SU-DHL-6 (cell line): ENCODE results near the gene MKS1.

Experiments
- H2AFZ ChIP-seq: fragments of 200-600 bp; sonication (generic); 2 replicates; pipeline ENCODE4 v1.6.1; 2014; ENCODE audit warnings: low read depth, mild to moderate bottlenecking, moderate library complexity, mixed read lengths, antibody characterized with exemption, low read length; ENCODE audit not compliant: severe bottlenecking
- H3F3A ChIP-seq: fragments of 200-600 bp; shearing (Covaris generic); 2 replicates; pipeline ENCODE4 v1.6.0; 2016; ENCODE audit warnings: antibody characterized with exemption, mild to moderate bottlenecking; ENCODE audit not compliant: insufficient read depth
- H3K27ac ChIP-seq: fragments of 200-600 bp; sonication (generic); 2 replicates; pipeline ENCODE4 v1.5.1; 2016; ENCODE audit warnings: low read depth, mild to moderate bottlenecking, low read length, moderate library complexity, mixed read lengths
- H3K27me3 ChIP-seq: fragments of 200-600 bp; sonication (generic), shearing (Covaris generic); 2 replicates; pipeline ENCODE4 v1.6.0; 2014; ENCODE audit warnings: mild to moderate bottlenecking, low read length
- H3K36me3 ChIP-seq: fragments of 200-600 bp; sonication (generic); 2 replicates; pipeline ENCODE4 v1.6.1; 2014; ENCODE audit warnings: mild to moderate bottlenecking, low read length, mixed read lengths
- H3K4me2 ChIP-seq: fragments of 300-600, 200-600 bp; shearing (Covaris generic), sonication (generic); 2 replicates; pipeline ENCODE4 v1.6.0; 2014; ENCODE audit warnings: low read length, low read depth, mild to moderate bottlenecking; ENCODE audit not compliant: poor library complexity, severe bottlenecking
- H3K4me3 ChIP-seq: fragments of 200-600 bp; sonication (generic); 2 replicates; pipeline ENCODE4 v1.5.1; 2014; ENCODE audit warnings: antibody characterized with exemption, low read length, mild to moderate bottlenecking, mixed read lengths; ENCODE audit not compliant: insufficient read depth, poor library complexity, severe bottlenecking
- H3K79me2 ChIP-seq: fragments of 200-600 bp; sonication (generic); 2 replicates; pipeline ENCODE4 v1.6.1; 2014; ENCODE audit warnings: mild to moderate bottlenecking, low read length, moderate library complexity; ENCODE audit not compliant: insufficient read depth
- H3K9ac ChIP-seq: fragments of 200-600 bp; sonication (generic); 2 replicates; pipeline ENCODE4 v1.7.0; 2014; ENCODE audit warnings: mild to moderate bottlenecking, low read length
- H3K9me2 ChIP-seq: fragments of 200-600 bp; sonication (generic); replicated peaks from 2 replicates; pipeline ENCODE4 v1.6.1; 2014; ENCODE audit warnings: low read length; ENCODE audit not compliant: insufficient read depth
- H3K9me3 ChIP-seq: fragments of 200-600 bp; sonication (generic); 2 replicates; pipeline ENCODE4 v1.6.1; 2014; ENCODE audit warnings: low read length, mixed read lengths; ENCODE audit not compliant: insufficient read depth
- H4K20me1 ChIP-seq: fragments of 200-600 bp; sonication (generic); 2 replicates; pipeline ENCODE4 v1.6.1; 2014; ENCODE audit warnings: low read depth, mild to moderate bottlenecking, antibody characterized with exemption, low read length, moderate library complexity, mixed read lengths
- EZH2phosphoT487 ChIP-seq: fragments of 200-600 bp; sonication (generic), shearing (Covaris generic); conservative IDR thresholded peaks from 2 replicates; pipeline ENCODE4 v1.6.1; 2018; ENCODE audit warnings: mild to moderate bottlenecking, antibody characterized with exemption, low read length, moderate library complexity, mixed read lengths
- TF ChIP-seq, protein P1 (sequence below): fragments of 200-600 bp; sonication (generic); IDR thresholded peaks from one replicate; pipeline ENCODE4 v1.5.1; 2017; ENCODE audit warnings: antibody characterized with exemption, mild to moderate bottlenecking, low read length, moderate library complexity; ENCODE audit not compliant: insufficient read depth, poor library complexity, severe bottlenecking

MKS1 gene

DNA sequence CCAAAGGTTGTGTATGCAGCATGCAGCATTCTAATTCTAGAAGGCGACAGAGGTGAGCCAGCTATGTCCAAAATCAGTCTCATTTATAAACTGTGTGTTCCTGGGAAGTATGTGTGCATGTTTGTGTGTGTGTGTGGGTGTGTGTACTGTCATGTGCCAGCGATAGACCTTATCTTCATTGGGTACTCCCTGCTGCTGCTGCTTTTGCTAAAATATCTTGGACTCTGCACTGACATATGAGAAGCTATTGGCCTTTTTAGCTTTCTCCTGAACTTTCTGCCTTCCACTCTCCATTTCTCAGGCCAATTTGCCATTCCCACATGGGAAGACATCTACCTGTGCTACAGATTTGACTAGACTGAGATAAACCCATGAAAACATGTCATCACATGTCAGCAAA, 17.3 kb upstream of the MKS1 start:
- Histone ChIP-seq H3F3A (no peaks in the 10 kb centered on the region), H3K27me3 (no peaks in the 10 kb centered on the region), H4K20me1 (no peaks in the 10 kb centered on the region), H3K9me2 (no peaks in the 10 kb centered on the region), H3K27ac (no peak overlapping the region), H3K9ac (no peak overlapping the region), H3K9me3 (no peaks in the 10 kb centered on the region), H3K79me2 (no peaks in the 10 kb centered on the region), H3K4me2 (no peak overlapping the region), H2AFZ (no peak overlapping the region), H3K4me3 (no peak overlapping the region), H3K36me3 (no peaks in the 10 kb centered on the region)
- no peak for TF ChIP-seq EZH2phosphoT487
- TF ChIP-seq, protein P1, sequence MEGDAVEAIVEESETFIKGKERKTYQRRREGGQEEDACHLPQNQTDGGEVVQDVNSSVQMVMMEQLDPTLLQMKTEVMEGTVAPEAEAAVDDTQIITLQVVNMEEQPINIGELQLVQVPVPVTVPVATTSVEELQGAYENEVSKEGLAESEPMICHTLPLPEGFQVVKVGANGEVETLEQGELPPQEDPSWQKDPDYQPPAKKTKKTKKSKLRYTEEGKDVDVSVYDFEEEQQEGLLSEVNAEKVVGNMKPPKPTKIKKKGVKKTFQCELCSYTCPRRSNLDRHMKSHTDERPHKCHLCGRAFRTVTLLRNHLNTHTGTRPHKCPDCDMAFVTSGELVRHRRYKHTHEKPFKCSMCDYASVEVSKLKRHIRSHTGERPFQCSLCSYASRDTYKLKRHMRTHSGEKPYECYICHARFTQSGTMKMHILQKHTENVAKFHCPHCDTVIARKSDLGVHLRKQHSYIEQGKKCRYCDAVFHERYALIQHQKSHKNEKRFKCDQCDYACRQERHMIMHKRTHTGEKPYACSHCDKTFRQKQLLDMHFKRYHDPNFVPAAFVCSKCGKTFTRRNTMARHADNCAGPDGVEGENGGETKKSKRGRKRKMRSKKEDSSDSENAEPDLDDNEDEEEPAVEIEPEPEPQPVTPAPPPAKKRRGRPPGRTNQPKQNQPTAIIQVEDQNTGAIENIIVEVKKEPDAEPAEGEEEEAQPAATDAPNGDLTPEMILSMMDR: no peak

DNA sequence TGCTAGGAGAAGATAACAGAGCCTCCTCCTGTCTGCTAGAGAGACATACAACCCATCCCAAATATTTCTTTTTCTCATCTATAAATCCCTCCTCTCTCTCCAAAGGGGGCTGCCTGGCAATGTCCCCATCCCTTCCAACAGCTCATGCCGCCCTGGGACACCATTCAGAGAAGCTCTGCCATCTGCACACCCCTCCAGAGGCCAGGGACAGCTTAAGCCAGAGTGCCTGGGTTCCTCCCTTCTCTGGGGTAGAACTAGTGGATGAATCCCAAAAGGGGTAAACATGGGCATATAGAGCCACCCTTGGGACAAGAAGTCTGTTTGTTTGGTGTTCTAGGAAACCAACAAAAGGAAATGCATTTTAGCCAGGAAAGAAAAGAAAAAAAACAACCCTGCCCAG, 16.8 kb upstream of the MKS1 start:
- H3K36me3 ChIP-seq: no peaks in the 10 kb centered on the region
- H3F3A ChIP-seq: no peaks in the 10 kb centered on the region
- H3K9me3 ChIP-seq: no peaks in the 10 kb centered on the region
- no peaks in the 10 kb centered on the region for H3K27me3 ChIP-seq
- no peak overlapping the region for H2AFZ ChIP-seq
- H3K9me2 ChIP-seq: no peaks in the 10 kb centered on the region
- no peak for TF ChIP-seq EZH2phosphoT487
- TF ChIP-seq, protein P1: no peak
- no peak overlapping the region for H3K4me2 ChIP-seq
- H3K9ac ChIP-seq: no peak overlapping the region
- H3K27ac ChIP-seq: no peak overlapping the region
- H3K4me3 ChIP-seq: no peak overlapping the region
- H3K79me2 ChIP-seq: no peaks in the 10 kb centered on the region
- H4K20me1 ChIP-seq: no peaks in the 10 kb centered on the region

DNA sequence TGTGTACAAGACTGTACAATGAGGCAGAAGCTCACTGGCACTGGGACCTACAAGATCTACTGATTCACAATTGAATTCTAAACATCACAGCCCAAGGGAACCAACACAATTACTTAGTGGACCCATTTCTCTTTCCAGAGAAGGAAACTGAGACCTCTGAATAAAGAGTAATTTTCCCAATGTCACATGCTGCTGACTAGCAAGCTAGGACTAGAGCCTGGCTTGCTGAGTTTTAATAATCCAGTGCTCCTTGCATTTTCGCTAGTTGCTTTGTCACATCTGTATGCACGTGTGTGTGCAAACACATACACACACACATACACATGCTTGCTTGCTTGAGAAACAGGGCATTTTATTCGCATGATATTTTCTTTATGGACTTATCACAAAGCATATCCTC, 15.5 kb upstream of the MKS1 start:
- Histone ChIP-seq H4K20me1 (no peaks in the 10 kb centered on the region), H3F3A (no peaks in the 10 kb centered on the region), H3K9ac (no peak overlapping the region), H2AFZ (no peak overlapping the region), H3K36me3 (no peaks in the 10 kb centered on the region), H3K27me3 (no peaks in the 10 kb centered on the region), H3K4me2 (no peak overlapping the region), H3K9me2 (no peaks in the 10 kb centered on the region), H3K9me3 (no peaks in the 10 kb centered on the region), H3K4me3 (no peak overlapping the region), H3K27ac (no peak overlapping the region), H3K79me2 (no peaks in the 10 kb centered on the region)
- TF ChIP-seq, protein P1: no peak
- no peak for TF ChIP-seq EZH2phosphoT487

DNA sequence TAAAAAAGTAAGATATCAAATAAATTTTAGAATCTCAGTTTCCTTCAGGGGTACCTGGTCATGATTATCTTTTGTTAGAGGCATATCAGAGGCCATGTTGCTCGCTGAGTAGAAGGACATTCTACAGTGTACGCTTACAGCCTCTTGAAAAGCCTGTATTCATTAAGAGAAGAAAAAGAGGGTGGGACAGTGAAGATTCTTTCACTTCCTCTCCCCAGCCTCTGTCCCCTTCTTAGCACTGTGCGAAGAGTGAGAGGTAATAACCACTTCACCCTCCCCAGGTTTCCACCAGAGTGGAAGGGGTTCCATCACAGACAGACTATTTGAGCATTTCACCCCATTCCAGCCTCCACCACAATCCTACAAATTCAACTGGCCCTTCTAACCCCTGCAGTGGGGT, 14.5 kb upstream of the MKS1 start:
- no peak overlapping the region for H3K27ac ChIP-seq
- H4K20me1 ChIP-seq: no peaks in the 10 kb centered on the region
- no peaks in the 10 kb centered on the region for H3F3A ChIP-seq
- H3K36me3 ChIP-seq: no peaks in the 10 kb centered on the region
- H3K4me3 ChIP-seq: no peak overlapping the region
- no peaks in the 10 kb centered on the region for H3K9me3 ChIP-seq
- no peak overlapping the region for H3K9ac ChIP-seq
- no peak overlapping the region for H3K4me2 ChIP-seq
- no peak overlapping the region for H2AFZ ChIP-seq
- TF ChIP-seq, protein P1: no peak
- TF ChIP-seq EZH2phosphoT487: no peak
- H3K79me2 ChIP-seq: no peaks in the 10 kb centered on the region
- no peaks in the 10 kb centered on the region for H3K27me3 ChIP-seq
- no peaks in the 10 kb centered on the region for H3K9me2 ChIP-seq
